IMR-90 (cell line): ENCODE data around the gene THADA. TPM values are rescaled to one million over a fixed set of nuclear protein-coding genes. Genes with fewer than 3 reads are reported as not detected.
A peak's percentile ranks its signal among the peaks of the same experiment; 100 is the strongest.

Source experiments
- ATAC-seq: fragments of 200-7000 bp; cut with Tn5 transposase; 2 replicates; pipeline ENCODE4 v1.9.1; 2020; ENCODE audit warnings: low read depth, mild to moderate bottlenecking, moderate library complexity
- BruUV-seq: library from RNA; stranded (reverse); fragments of 400-500 nt; replicated peaks from 2 replicates; lab custom pipeline; 2021; lab: Mats Ljungman, UMichigan
- CTCF ChIA-PET: fragments of 300-600 bp; formaldehyde crosslinking; extraction: SDS; loops from one replicate; lab custom pipeline; 2021; ENCODE audit warnings: antibody characterized with exemption; lab: Yijun Ruan, JAX
- POLR2A ChIA-PET: fragments of 300-600 bp; sonication (Branson Sonifier 250); formaldehyde crosslinking; loops from one replicate; lab custom pipeline; 2022; ENCODE audit warnings: antibody characterized with exemption; ENCODE audit not compliant: unreplicated experiment; lab: Charles Lee
- DNase-seq: peaks from one replicate; pipeline ENCODE4 v3.0.0; 2013
- H2AFZ ChIP-seq: replicated peaks from 2 replicates; pipeline ENCODE3; 2013; ENCODE audit warnings: low read length, mild to moderate bottlenecking; ENCODE audit not compliant: poor library complexity
- H2AK5ac ChIP-seq: 2 replicates; pipeline ENCODE4 v1.6.1; 2013; ENCODE audit warnings: low read depth, low read length, inconsistent platforms
- H2AK9ac ChIP-seq: replicated peaks from 2 replicates; pipeline ENCODE3; 2013; ENCODE audit warnings: mild to moderate bottlenecking, low read depth, low read length, moderate library complexity; ENCODE audit not compliant: poor library complexity
- H2BK120ac ChIP-seq: 2 replicates; pipeline ENCODE4 v1.6.1; 2013; ENCODE audit warnings: low read depth, low read length, inconsistent platforms
- H2BK15ac ChIP-seq: 3 replicates; pipeline ENCODE4 v1.6.1; 2013; ENCODE audit warnings: low read depth, low read length, inconsistent platforms
- H2BK20ac ChIP-seq: 2 replicates; pipeline ENCODE4 v1.6.1; 2013; ENCODE audit warnings: low read depth, mild to moderate bottlenecking, inconsistent platforms, low read length, moderate library complexity
- H2BK5ac ChIP-seq: 2 replicates; pipeline ENCODE4 v1.6.1; 2013; ENCODE audit warnings: mild to moderate bottlenecking, low read depth, low read length, inconsistent platforms; ENCODE audit not compliant: poor library complexity, severe bottlenecking
- H3K14ac ChIP-seq: replicated peaks from 2 replicates; pipeline ENCODE4 v1.6.1; 2013; ENCODE audit warnings: low read depth, low read length, inconsistent platforms
- H3K18ac ChIP-seq: 2 replicates; pipeline ENCODE4 v1.6.1; 2013; ENCODE audit warnings: low read depth, low read length, control low read depth
- H3K23ac ChIP-seq: 2 replicates; pipeline ENCODE4 v1.6.1; 2013; ENCODE audit warnings: low read depth, low read length, inconsistent platforms
- H3K27ac ChIP-seq: 2 replicates; pipeline ENCODE4 v1.5.1; 2013; ENCODE audit warnings: mild to moderate bottlenecking, control low read depth, low read length; ENCODE audit not compliant: insufficient read depth
- H3K27me3 ChIP-seq: 2 replicates; pipeline ENCODE4 v1.6.1; 2013; ENCODE audit warnings: low read length; ENCODE audit not compliant: control insufficient read depth, insufficient read depth
- H3K36me3 ChIP-seq: 2 replicates; pipeline ENCODE4 v1.6.1; 2013; ENCODE audit warnings: low read length, mixed read lengths; ENCODE audit not compliant: control insufficient read depth, insufficient read depth
- H3K4ac ChIP-seq: 2 replicates; pipeline ENCODE4 v1.6.1; 2013; ENCODE audit warnings: low read depth, low read length, inconsistent platforms
- H3K4me1 ChIP-seq: 2 replicates; pipeline ENCODE4 v1.6.1; 2013; ENCODE audit warnings: low read length, mixed read lengths; ENCODE audit not compliant: control insufficient read depth, insufficient read depth
- H3K4me2 ChIP-seq: 2 replicates; pipeline ENCODE4 v1.6.1; 2013; ENCODE audit warnings: low read depth, mild to moderate bottlenecking, control low read depth, low read length, moderate library complexity
- H3K4me3 ChIP-seq: 2 replicates; pipeline ENCODE4 v1.5.1; 2013; ENCODE audit warnings: low read depth, mild to moderate bottlenecking, control low read depth, low read length, moderate library complexity; ENCODE audit not compliant: insufficient read depth
- H3K56ac ChIP-seq: 2 replicates; pipeline ENCODE4 v1.6.1; 2013; ENCODE audit warnings: low read length, inconsistent platforms; ENCODE audit not compliant: insufficient read depth; ENCODE audit errors: extremely low read depth
- H3K79me1 ChIP-seq, 2 experiments: 2 replicates each; pipeline ENCODE4 v1.6.1; 2013; ENCODE audit warnings: low read length in 2 of 2, inconsistent platforms in 1 of 2, low read depth in 1 of 2
- H3K9ac ChIP-seq: 2 replicates; pipeline ENCODE4 v1.6.1; 2013; ENCODE audit warnings: low read depth, low read length, control low read depth
- H3K9me1 ChIP-seq: 2 replicates; pipeline ENCODE4 v1.6.1; 2013; ENCODE audit warnings: low read length, inconsistent platforms; ENCODE audit not compliant: insufficient read depth
- H3K9me3 ChIP-seq: 2 replicates; pipeline ENCODE4 v1.6.1; 2013; ENCODE audit warnings: low read length; ENCODE audit not compliant: control insufficient read depth, insufficient read depth
- H4K20me1 ChIP-seq: 2 replicates; pipeline ENCODE4 v1.6.1; 2013; ENCODE audit warnings: low read length, inconsistent platforms; ENCODE audit not compliant: insufficient read depth
- H4K5ac ChIP-seq: 2 replicates; pipeline ENCODE4 v1.6.1; 2013; ENCODE audit warnings: mild to moderate bottlenecking, low read depth, low read length, control low read depth
- H4K8ac ChIP-seq, 2 experiments: 2 replicates each; pipeline ENCODE4 v1.6.1; 2013; ENCODE audit warnings: low read depth in 2 of 2, low read length in 2 of 2, control low read depth in 1 of 2, inconsistent platforms in 1 of 2
- H4K91ac ChIP-seq: 2 replicates; pipeline ENCODE4 v1.6.1; 2013; ENCODE audit warnings: low read depth, low read length, inconsistent platforms; ENCODE audit not compliant: insufficient read depth
- BHLHE40 ChIP-seq: fragments of 150-350 bp; IDR thresholded peaks from 2 replicates; pipeline ENCODE4 v1.6.1; 2016; ENCODE audit warnings: mild to moderate bottlenecking, low read depth, low read length
- CEBPB ChIP-seq: IDR thresholded peaks from 2 replicates; pipeline ENCODE4 v1.6.1; 2012; ENCODE audit warnings: low read depth, low read length, improper control_type of control experiment
- CHD1 ChIP-seq: IDR thresholded peaks from 2 replicates; pipeline ENCODE4 v1.6.1; 2012; ENCODE audit warnings: low read depth, low read length, improper control_type of control experiment
- MAFK ChIP-seq: IDR thresholded peaks from 2 replicates; pipeline ENCODE4 v1.6.1; 2012; ENCODE audit warnings: low read depth, low read length, improper control_type of control experiment
- MAZ ChIP-seq: IDR thresholded peaks from 2 replicates; pipeline ENCODE4 v1.6.1; 2012; ENCODE audit warnings: low read depth, mild to moderate bottlenecking, low read length, improper control_type of control experiment, moderate library complexity, borderline replicate concordance
- MXI1 ChIP-seq: IDR thresholded peaks from 2 replicates; pipeline ENCODE4 v1.6.1; 2012; ENCODE audit warnings: low read depth, mild to moderate bottlenecking, low read length, moderate library complexity, borderline replicate concordance
- POLR2A ChIP-seq: IDR thresholded peaks from 2 replicates; pipeline ENCODE4 v1.6.1; 2012; ENCODE audit warnings: mild to moderate bottlenecking, low read depth, low read length
- USF2 ChIP-seq: fragments of 150-350 bp; IDR thresholded peaks from 2 replicates; pipeline ENCODE4 v1.6.1; 2017; ENCODE audit warnings: mild to moderate bottlenecking, antibody characterized with exemption, low read length, low read depth
- whole genome bisulfite sequencing, 2 experiments: methylation state at CpG; one replicate each; pipeline versions ENCODE4 v1.1.5 to v1.1.7; 2013; ENCODE audit warnings: missing lambda C conversion rate in 2 of 2; ENCODE audit not compliant: insufficient read length in 1 of 2; ENCODE audit errors: extremely low coverage in 2 of 2; 5-methylcytosine and 5-hydroxymethylcytosine counted together
- dilution Hi-C: fragments of 300-500 bp; cut with HindIII; formaldehyde crosslinking; loops from one replicate; pipeline ENCODE4 v1.14.3; 2018; ENCODE audit warnings: low sequenced_read_pairs; ENCODE audit not compliant: unreplicated experiment
- in situ Hi-C: fragments of 300-500 bp; cut with MboI; formaldehyde crosslinking; loops from 3 replicates; pipeline ENCODE4 v1.14.3; 2019; ENCODE audit warnings: low sequenced_read_pairs, inconsistent platforms, mixed read lengths
- intact Hi-C: fragments of 100-400 bp; cut with micrococcal nuclease; formaldehyde crosslinking; loops from 2 replicates; pipeline ENCODE4 v1.10.0; 2022
- polyA plus RNA-seq, 3 experiments: library from polyadenylated mRNA; depleted of rRNA; stranded (reverse); fragments of >200 nt; gene quantifications; 2 replicates each; pipeline ENCODE4 v1.2.3, GENCODE V29; 2012; ENCODE audit warnings: low replicate concordance in 1 of 3
- total RNA-seq: library from RNA; depleted of rRNA; stranded (reverse); fragments of >200 nt; gene quantifications from 2 replicates; pipeline ENCODE4 v1.2.3, GENCODE V29; 2012

THADA gene
- total and polyA plus RNA-seq, 2 of the 4 experiments (the other 2 are of a cell fraction), result 10.5 to 21.3 TPM

GRCh38 chr2:43343573-43344304 lies 252.1 kb downstream of the THADA start:
- peak overlapping the region; percentile 35 for H3K4me2 ChIP-seq
- H3K9me1 ChIP-seq, result peaks cover 23% of the 10 kb centered on the region
- peak overlapping the region; percentile 55 for H3K18ac ChIP-seq
- no peak overlapping the region for H3K4me3 ChIP-seq
- no peaks in the 10 kb centered on the region; the same call in 1 of the 2 replicates for H4K20me1 ChIP-seq
- dilution Hi-C loops (no loop called here), intact Hi-C loops (loop anchor here (5.0 kb wide), 1 partner anchor 116 kb away; the partner anchor contains the start of gene ZFP36L2), in situ Hi-C loops (no loop called here)
- ChIA-PET CTCF (interaction anchor here (0.6 to 0.7 kb wide), 2 partner anchors 17 to 451 kb away, joined by 3 to 8 read pairs; no protein-coding TSS in a partner anchor), POLR2A (no interaction called here)
- peak overlapping the region; percentile 28; the same call in 1 of the 2 replicates for H3K56ac ChIP-seq
- no peak overlapping the region for H2AK9ac ChIP-seq
- H3K23ac ChIP-seq, result peak overlapping the region; percentile 74
- H3K27ac ChIP-seq, result peak overlapping the region; percentile 92; the same call in 1 of the 2 replicates
- peak overlapping the region; percentile 71; the same call in 1 of the 2 replicates for H2AK5ac ChIP-seq
- peak overlapping the region; percentile 22 to 62; a peak in 3 of 4 replicates for H4K8ac ChIP-seq
- H3K14ac ChIP-seq, result peak overlapping the region; percentile 82
- peak overlapping the region; percentile 88 for H3K4ac ChIP-seq
- H3K9ac ChIP-seq, result peak overlapping the region; percentile 27
- H3K4me1 ChIP-seq, result peaks cover 39% of the 10 kb centered on the region
- peak overlapping the region; percentile 41; the same call in 1 of the 2 replicates for H4K91ac ChIP-seq
- no peaks in the 10 kb centered on the region for H3K36me3 ChIP-seq
- no CpG with 5 or more reads among the region's 5 CpGs for WGBS, 2 experiments
- H2BK20ac ChIP-seq, result peak overlapping the region; percentile 79
- no peaks in the 10 kb centered on the region for H3K27me3 ChIP-seq
- peak overlapping the region; percentile 84 for H2BK120ac ChIP-seq
- peak overlapping the region; percentile 66 for H4K5ac ChIP-seq
- peak; percentile 69 for ATAC-seq
- TF ChIP-seq CEBPB, result peak; percentile 9; the same call in 1 of the 2 replicates
- TF ChIP-seq BHLHE40, result peak; percentile 92
- TF ChIP-seq CHD1, result no peak
- no peak for TF ChIP-seq POLR2A
- no peak for TF ChIP-seq MAZ
- no peak for TF ChIP-seq MAFK
- no peak for TF ChIP-seq MXI1
- TF ChIP-seq USF2, result 0 out of 2 replicates have a peak, but pooled peaks have one; percentile 15
- BruUV-seq, result no TSS peak
- DNase-seq, result peak; percentile 97
- H3K79me1 ChIP-seq, result peaks cover 0 to 10% of the 10 kb centered on the region in 2 experiments; a peak in 1 of 4 replicates
- H2AFZ ChIP-seq, result no peak overlapping the region
- no peaks in the 10 kb centered on the region for H3K9me3 ChIP-seq
- peak overlapping the region; percentile 87; the same call in 2 of the 3 replicates for H2BK15ac ChIP-seq
- peak overlapping the region; percentile 27 for H2BK5ac ChIP-seq
